ENCODE data around the gene CA10. TPM values are rescaled to one million over a fixed set of nuclear protein-coding genes. Genes with fewer than 3 reads are reported as not detected.

The CA10 gene
- total and polyA plus RNA-seq, 2 donors (not counting 1 experiment from before 2014, with no cell fraction given) = not detected

DNA sequence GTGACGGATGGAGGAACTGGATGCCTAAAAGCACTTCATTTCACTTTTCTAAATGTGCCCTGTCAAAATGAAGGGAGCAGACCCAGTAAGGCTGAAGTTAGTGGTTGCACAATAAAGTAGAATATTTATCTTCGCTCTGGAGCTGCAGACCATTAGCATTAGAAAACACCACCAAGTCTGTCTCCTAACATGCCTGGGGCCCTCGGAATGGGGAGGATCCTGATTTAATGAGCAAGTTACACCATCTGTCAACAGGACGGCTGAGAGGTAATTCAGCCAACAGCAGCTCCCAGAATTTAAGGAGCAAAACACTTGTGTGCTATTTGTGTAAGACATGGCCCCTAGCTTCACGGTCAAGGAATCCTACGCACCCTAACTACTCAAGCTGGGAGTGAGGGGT is 22.3 kb downstream of the CA10 start:
- Mint-ChIP-seq H3K27ac (no peak overlapping the region), H3K9me3 (ENCODE audit: insufficient read depth) (no peaks in the 10 kb centered on the region), H3K27me3 (no peaks in the 10 kb centered on the region), H3K4me1 (no peaks in the 10 kb centered on the region), H3K4me3 (no peak overlapping the region)
- 71% methylated on average over 2 of the region's 6 CpGs for WGBS (ENCODE audit: insufficient coverage)
- no peaks in the 10 kb centered on the region for H4K20me1 ChIP-seq (ENCODE audit: control insufficient read depth, insufficient read depth, low read length, poor library complexity, severe bottlenecking)
- peaks cover 0 to 4% (median 0%) of the 10 kb centered on the region in 3 donors for H3K9me3 ChIP-seq (ENCODE audit: control extremely low read depth in 1 of 3, control insufficient read depth in 2 of 3, insufficient read depth in 1 of 3, low read length in 2 of 3)
- ChIA-PET CTCF (no interaction called here), POLR2A (no interaction called here)
- H2AFZ ChIP-seq (ENCODE audit: insufficient read depth, low read depth, low read length, poor library complexity, severe bottlenecking) = no peak overlapping the region
- no peaks in the 10 kb centered on the region for H3K4me1 ChIP-seq (ENCODE audit: control insufficient read depth in 2 of 2, insufficient read depth in 2 of 2, low read length in 2 of 2)
- H3K4me2 ChIP-seq (replicated peaks; ENCODE audit: low read depth, low read length, poor library complexity, severe bottlenecking) = no peak overlapping the region
- TF ChIP-seq EZH2 (IDR thresholded peaks at IDR 0.05; ENCODE audit: borderline replicate concordance, insufficient read depth, low read depth, low read length, poor library complexity, severe bottlenecking) = no peak
- TF ChIP-seq, protein P1, sequence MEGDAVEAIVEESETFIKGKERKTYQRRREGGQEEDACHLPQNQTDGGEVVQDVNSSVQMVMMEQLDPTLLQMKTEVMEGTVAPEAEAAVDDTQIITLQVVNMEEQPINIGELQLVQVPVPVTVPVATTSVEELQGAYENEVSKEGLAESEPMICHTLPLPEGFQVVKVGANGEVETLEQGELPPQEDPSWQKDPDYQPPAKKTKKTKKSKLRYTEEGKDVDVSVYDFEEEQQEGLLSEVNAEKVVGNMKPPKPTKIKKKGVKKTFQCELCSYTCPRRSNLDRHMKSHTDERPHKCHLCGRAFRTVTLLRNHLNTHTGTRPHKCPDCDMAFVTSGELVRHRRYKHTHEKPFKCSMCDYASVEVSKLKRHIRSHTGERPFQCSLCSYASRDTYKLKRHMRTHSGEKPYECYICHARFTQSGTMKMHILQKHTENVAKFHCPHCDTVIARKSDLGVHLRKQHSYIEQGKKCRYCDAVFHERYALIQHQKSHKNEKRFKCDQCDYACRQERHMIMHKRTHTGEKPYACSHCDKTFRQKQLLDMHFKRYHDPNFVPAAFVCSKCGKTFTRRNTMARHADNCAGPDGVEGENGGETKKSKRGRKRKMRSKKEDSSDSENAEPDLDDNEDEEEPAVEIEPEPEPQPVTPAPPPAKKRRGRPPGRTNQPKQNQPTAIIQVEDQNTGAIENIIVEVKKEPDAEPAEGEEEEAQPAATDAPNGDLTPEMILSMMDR (IDR thresholded peaks at IDR 0.05) = no peak
- H3K4me3 ChIP-seq (ENCODE audit: control extremely low read depth in 1 of 5, extremely low read depth in 1 of 5, insufficient read depth in 1 of 5, low read depth in 2 of 5, low read length in 4 of 5) = no peak overlapping the region
- intact Hi-C loops (cut with micrococcal nuclease) = no loop called here
- no peak overlapping the region for H3K27ac ChIP-seq (ENCODE audit: low read length in 2 of 2)
- ATAC-seq (ENCODE audit: low read depth) (no peak), DNase-seq (no peak)
- H3K27me3 ChIP-seq (replicated peaks in 1 of 4; ENCODE audit: control extremely low read depth in 1 of 4, control insufficient read depth in 3 of 4, insufficient read depth in 4 of 4, low read length in 3 of 4) = no peaks in the 10 kb centered on the region
- H3K79me2 ChIP-seq (ENCODE audit: control insufficient read depth, insufficient read depth, low read length) = no peaks in the 10 kb centered on the region
- no peak overlapping the region for H3K9ac ChIP-seq (ENCODE audit: low read length)
- H3K36me3 ChIP-seq (replicated peaks in 1 of 2; ENCODE audit: control extremely low read depth in 1 of 2, control insufficient read depth in 1 of 2, extremely low read depth in 1 of 2, insufficient read depth in 2 of 2, low read length in 1 of 2) = no peaks in the 10 kb centered on the region

DNA sequence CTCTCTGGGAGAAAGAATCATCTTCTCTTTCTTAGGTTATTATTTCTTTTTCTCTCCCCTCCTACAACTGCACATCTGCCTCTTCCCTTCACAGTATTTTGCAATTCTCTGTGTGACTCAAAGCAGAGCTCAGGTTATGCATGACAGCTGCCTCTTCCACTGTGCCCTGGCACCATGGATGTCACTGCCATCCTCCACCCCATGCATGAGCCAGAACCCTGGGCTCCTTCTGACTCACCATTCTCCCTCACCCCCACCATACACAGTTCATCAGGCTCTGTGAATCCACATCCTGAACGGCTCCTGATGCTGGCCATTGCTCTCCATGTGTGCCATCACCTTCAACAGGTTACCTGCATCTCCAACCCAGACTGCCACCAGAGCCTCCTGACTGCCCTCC is 23.9 kb downstream of the CA10 start:
- ChIA-PET CTCF (no interaction called here), POLR2A (no interaction called here)
- no peak overlapping the region for H3K4me3 ChIP-seq (ENCODE audit: control extremely low read depth in 1 of 5, extremely low read depth in 1 of 5, insufficient read depth in 1 of 5, low read depth in 2 of 5, low read length in 4 of 5)
- no peak overlapping the region for H3K4me2 ChIP-seq (replicated peaks; ENCODE audit: low read depth, low read length, poor library complexity, severe bottlenecking)
- 30% methylated on average over 1 of the region's 1 CpG for WGBS (ENCODE audit: insufficient coverage)
- intact Hi-C loops (cut with micrococcal nuclease) = no loop called here
- H3K27ac Mint-ChIP-seq = no peak overlapping the region
- no peaks in the 10 kb centered on the region for H3K36me3 ChIP-seq (replicated peaks in 1 of 2; ENCODE audit: control extremely low read depth in 1 of 2, control insufficient read depth in 1 of 2, extremely low read depth in 1 of 2, insufficient read depth in 2 of 2, low read length in 1 of 2)
- H3K79me2 ChIP-seq (ENCODE audit: control insufficient read depth, insufficient read depth, low read length) = no peaks in the 10 kb centered on the region
- H3K4me3 Mint-ChIP-seq = no peak overlapping the region
- no peak overlapping the region for H2AFZ ChIP-seq (ENCODE audit: insufficient read depth, low read depth, low read length, poor library complexity, severe bottlenecking)
- no peak overlapping the region for H3K9ac ChIP-seq (ENCODE audit: low read length)
- no peak for TF ChIP-seq EZH2 (IDR thresholded peaks at IDR 0.05; ENCODE audit: borderline replicate concordance, insufficient read depth, low read depth, low read length, poor library complexity, severe bottlenecking)
- TF ChIP-seq, protein P1 (IDR thresholded peaks at IDR 0.05) = no peak
- H3K4me1 Mint-ChIP-seq = no peaks in the 10 kb centered on the region
- ATAC-seq (ENCODE audit: low read depth) (no peak), DNase-seq (no peak)
- no peaks in the 10 kb centered on the region for H3K27me3 Mint-ChIP-seq
- H3K4me1 ChIP-seq (ENCODE audit: control insufficient read depth in 2 of 2, insufficient read depth in 2 of 2, low read length in 2 of 2) = no peaks in the 10 kb centered on the region
- H3K27ac ChIP-seq (ENCODE audit: low read length in 2 of 2) = no peak overlapping the region
- H3K27me3 ChIP-seq (replicated peaks in 1 of 4; ENCODE audit: control extremely low read depth in 1 of 4, control insufficient read depth in 3 of 4, insufficient read depth in 4 of 4, low read length in 3 of 4) = no peaks in the 10 kb centered on the region
- peaks cover 2% of the 10 kb centered on the region for H3K9me3 Mint-ChIP-seq (ENCODE audit: insufficient read depth)
- peaks cover 0 to 4% (median 2%) of the 10 kb centered on the region in 3 donors for H3K9me3 ChIP-seq (ENCODE audit: control extremely low read depth in 1 of 3, control insufficient read depth in 2 of 3, insufficient read depth in 1 of 3, low read length in 2 of 3)
- H4K20me1 ChIP-seq (ENCODE audit: control insufficient read depth, insufficient read depth, low read length, poor library complexity, severe bottlenecking) = no peaks in the 10 kb centered on the region
